DMS114 treated with DMSO at 0.1 percent for 48 hours (cell line): Measurements from ENCODE around the gene C8G.
A peak's percentile ranks its signal among the peaks of the same experiment; 100 is the strongest.

Experiments used
- DNase-seq: peaks from one replicate; lab custom pipeline; 2025; ENCODE audit not compliant: unreplicated experiment; lab: John Stamatoyannopoulos, UW

The C8G gene

DNA sequence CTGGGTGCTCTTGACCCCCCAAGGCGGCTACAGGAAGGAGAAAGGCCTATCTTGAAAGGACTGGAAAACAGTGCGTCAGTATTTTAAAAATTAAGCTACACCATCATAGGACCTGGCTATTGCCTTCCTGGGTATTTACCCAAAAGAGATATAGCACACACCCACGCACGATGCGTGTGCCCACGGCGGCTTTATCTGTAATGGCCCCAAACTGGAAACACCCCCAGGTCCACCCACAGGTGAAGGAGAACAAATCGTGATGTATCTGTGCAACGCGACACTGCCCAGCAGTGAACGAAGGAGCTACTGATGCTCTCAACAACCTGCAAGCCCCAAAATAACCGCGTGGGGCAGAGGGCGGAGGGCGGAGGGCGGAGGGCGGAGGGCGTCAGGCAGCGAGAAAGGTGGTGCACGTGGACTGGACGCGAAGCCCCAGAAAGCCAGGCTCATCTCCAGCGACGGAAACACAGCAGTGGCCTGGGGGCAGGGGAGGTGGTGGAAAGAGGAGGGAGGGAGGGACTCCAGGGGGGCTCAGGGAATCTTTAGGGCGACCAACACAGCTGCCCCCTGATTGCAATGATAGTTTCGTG, 19.9 kb downstream of the C8G start:
- DNase-seq: no peak

DNA sequence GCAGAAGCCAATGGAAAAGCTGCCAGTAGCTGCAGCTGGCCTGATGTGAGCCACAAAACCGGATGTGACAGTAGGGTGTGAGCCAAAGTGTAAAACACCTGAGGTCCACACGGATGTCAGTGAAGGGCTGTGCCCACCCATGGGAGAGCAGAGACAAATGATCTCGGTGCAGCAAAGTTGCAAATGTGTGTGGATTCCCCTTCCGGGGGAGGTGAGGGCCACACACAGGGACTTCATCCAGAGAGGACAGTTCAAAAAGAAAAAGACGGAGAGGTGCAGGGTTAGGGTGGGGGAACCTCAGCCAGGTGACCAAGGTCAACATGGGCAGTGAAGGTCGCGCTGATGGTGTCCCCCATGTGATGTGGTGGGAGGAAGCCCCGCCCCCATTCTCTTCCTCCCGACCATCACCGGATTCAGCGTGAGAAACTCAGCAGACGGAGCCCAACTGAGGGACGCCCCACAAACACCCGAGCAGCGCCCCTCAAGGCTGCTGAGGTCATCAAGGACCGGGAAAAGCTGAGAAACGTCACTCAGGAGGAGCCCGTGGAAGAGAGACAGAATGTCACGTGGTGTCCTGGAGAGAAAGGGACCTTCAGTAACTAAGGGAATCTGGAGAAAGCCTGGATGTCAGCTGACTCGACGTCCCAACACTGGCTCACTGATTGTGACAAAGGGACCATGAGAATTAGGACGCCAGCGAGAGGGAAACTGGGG, 20.9 kb downstream of the C8G start:
- DNase-seq: no peak

DNA sequence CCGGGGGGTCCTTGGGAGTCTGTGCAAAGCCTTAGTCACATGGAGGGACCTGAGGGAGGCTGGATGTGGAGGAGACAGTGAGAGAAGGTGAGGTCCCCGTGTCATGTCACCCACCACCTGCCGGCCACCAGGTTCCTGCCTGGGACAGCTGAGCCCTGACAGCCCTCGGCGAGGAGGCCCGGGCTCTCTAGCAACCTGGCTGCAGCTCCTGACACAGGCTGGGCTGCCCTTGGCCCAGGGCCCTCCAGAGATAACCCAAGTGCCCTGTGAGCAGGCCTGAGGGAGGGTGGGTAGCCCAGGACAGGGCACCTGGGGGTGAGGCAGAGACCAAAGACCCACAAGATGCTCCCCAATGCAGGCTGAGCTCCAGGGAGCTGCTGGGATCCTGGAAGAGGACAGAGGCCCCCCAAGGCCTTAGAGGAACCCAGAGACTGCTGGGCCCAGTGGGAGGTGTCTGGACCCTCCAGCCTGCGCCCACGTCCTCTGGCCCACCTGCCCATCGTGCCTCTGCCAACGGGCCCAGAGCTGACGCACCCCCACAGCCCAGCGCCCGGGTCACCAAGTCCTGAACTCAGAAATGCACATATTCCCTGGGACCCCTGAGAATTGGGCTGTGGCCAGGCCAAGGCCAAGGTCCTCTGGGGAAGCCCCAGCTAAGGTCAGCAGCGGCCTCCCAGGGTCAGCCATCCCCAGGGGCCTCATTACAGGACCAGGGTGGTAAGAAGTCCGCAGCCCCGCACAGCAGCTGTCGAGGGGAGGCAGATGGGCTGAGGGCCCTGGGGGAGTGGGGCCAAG, 23.5 kb downstream of the C8G start:
- no peak for DNase-seq

DNA sequence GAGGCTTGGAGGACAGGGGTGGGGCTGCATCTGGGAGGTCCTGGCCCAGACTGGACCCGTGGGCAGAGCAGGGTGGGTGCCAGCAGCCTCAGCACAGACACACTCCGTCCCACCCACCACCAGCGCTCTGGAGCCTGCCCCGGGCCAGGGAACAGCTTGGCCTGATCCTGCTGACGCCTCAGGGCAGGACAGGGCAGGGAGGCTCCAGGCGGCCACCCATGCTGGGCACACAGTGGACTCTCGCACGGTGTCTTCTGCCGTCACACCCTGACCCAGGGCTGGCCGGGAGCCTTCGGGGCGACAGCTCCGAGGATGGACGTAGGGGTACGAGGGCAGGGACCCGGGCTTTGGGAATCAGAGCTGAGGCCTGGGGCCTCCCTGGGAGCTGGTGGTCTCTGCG, 24.1 kb downstream of the C8G start:
- DNase-seq: no peak

DNA sequence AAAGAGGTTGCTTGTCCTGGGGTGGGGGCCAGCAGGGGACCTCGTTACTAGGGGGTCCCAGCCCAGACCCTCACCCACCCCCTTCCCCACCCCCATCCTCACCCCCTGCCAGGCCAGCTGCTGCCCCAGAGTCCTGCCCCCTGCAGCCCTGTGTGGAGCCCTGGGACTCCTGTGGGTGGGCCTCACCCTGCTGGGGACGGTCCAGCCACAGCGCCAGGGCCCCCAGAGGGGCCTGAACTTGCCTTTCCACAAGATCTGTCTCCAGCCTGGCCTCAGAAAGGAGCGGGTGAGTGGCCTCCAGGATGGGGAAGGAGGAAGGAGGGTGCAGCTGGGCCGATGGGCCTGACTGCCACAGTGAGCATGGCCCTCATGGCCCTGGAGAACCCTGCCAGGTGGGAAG, 24.7 kb downstream of the C8G start:
- no peak for DNase-seq

DNA sequence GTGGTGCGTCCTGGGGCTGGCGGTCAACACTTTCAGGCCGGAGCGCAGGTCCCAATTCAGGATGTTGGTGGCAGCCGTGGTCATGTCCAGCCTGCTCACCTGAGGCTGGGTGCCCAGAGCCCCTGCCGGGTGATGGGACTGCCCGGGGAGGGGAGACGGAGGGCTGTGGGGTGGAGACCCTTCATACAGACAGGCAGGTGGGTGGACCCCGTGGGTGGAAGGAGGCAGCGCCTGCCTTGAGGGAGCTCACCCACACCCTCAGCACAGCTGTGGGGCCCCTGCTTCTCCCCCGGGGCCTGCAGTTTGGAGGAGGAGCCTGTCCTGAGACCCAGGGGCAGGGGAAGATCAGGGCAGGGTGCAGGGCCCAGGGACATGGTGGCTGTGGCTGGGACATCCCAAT, 25.3 kb downstream of the C8G start:
- DNase-seq: no peak

DNA sequence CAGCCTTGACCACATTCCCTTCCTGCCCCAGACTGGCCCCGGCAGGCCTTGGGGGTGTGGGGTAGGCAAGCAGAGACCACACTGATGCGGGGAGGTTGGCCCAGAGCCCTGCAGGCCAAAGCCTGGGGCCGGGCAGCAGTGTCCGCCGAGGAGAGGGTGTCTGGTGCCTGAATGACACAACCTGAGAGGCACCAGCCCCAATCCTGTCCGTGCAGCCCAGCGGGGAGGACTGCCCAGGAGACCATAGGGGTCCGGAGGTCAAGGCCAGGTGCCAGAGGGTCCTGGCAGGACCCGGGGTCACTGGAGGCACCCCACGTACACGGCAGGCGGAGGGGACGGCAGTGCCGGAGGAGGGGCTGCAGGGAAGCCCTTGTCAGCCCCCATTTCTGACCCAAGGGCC, 26.7 kb downstream of the C8G start:
- DNase-seq: no peak

DNA sequence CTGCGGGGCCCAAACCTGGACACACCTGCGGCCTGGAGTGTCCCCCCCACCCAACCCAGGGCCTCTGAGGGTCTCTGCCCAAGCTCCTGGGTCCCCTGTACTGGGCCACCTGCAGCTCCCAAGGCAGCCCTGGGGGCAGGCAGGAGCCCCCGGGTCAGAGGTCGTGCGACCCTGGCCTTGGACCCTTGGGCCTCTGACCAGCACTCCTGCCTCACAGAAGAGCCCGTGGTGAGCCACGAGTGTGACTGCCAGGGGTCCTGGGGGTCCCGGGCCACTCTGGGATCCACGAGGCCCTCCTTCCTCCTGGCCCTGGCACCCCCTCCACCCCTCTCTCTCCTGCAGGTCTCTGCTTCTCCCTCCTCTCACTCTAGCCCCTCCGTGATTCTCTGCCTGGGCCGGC, 27.3 kb downstream of the C8G start:
- DNase-seq: no peak

DNA sequence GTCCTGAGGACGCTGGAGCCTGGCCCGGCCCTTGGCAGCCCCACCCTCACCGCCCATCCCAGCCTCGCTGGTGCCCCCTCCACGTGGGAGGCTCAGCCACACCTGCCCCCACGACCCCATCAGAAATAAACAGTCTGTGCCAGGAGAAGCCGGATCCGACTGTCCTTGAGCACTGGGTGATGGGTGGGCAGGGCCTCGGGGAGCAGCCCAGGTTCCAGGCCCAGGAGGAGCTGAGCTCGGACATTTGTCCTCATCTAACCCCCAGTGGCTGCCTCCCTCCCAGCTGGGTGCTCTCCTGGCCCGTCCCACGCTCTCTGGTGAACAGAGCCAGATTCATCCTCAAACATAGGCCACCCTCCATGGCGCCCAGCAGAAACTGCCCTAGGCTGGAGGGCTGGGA, 27.7 kb downstream of the C8G start:
- DNase-seq: no peak

DNA sequence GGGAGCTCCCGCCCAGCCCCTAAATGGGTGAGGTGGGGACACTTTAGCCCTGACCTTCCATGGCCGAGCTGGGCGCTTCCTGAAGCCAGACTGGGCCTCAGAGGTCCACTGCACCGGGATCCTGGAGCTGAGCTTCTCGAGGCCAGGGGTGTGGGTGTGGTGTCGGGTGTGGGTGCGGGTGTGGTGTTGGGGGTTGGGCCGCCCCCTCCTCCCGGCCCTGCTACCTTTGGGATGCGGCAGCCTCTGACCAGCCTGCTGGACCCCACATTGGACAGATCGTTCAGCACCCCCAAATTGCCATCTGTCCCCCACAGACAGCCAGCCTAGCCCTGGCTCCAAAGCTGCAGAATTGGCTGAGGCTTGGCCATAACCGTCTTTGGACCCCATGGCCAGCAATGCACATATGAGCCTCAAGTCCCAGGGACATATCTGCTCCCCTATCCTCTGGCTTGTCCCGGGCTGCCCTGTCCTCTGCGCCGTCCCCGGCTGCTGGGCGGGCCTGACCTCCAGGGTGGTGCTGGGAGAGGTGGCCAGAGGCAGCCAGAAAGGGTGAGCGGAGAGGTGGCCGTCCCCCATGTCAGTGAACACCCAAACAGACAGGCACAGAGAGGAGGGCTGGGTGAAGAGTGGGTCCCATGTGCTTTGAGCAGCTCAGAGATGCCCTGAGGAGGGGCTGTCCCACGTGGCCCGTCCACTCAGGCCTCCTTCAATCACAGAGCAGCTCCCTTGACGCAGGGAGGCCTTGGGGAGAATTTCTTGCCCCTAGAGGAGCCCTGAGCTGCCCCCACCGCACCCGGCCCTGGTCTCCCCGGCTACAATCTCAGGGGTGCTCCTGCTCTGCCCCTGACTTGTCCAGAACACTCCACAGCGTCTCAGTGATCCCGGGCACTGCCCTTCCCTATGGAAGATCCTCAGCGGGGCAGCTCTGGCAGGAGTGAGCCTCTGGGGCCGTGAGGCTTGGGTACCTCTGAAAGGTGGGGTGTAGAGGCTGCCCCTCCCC, 28.9 kb downstream of the C8G start:
- DNase-seq: no peak

DNA sequence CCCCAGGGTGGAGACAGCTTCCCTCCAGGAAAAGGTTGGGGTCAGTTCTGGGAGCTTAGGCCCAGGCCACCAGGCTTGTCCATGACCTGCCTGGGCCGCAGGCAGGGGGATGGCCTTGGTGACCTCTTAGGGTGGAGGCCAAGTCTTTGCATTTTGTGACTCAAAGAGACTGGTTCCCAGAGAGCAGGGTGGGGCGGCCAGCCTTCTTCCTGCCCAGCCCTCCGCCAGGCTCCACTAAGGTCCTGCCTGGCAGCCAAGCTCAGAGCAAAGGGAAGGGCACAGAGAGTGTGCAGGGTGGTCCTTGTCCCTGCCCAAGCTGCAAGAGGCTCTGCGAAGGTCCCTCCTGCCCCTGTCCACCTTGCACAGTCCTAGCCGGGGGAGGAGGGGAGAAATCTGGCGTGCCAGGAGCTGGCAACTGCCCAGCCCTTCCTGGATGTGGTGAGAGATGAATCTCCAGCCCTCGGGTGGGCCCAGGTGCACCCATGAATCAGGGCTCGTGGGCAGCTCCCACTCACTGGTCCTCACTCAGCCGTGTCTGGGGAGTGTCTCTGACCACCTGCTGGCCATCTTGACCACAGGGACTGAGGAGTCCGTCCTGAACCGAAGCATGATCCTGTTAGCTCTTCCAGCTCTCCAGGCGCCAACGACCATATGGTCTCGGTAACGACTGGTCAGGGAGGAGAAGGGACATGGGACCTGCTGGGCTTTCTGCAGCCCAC, 29.9 kb downstream of the C8G start:
- DNase-seq: no peak

DNA sequence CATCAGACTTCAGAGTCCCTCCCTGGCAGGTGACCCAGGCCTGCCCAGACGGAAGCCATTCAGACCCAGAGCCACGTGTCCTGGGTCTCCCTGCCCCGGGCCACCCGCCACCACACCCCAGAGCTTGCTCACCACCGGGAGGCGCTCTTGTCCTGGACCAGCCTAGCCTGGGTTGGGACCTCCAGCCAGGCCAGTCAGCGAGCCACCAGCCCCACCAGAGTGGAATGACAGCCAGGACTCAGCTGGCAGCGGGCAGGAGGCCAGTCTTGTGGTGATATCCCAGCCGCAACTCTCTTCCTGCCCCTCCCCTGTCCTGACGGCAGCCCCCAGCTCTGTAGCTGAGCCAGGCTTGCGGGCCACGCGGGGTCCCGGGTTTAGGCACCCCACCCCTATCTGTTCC, 30.6 kb downstream of the C8G start:
- no peak for DNase-seq

DNA sequence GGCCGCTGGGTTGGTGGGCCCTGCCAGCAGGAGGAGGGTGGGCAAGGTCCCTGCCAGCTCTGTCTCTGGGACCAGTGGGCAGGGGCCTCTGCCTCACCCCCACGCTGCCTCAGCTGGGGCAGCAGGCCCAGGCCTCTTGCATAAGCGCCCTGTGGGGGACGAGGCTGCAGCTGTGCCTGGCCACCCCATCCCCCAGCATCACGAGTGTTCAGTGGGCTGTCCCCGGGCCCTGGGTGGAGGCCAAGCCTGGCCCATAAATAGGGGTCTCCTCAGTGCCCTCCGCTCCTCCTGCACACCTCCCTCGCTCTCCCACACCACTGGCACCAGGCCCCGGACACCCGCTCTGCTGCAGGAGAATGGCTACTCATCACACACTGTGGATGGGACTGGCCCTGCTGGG, 32.2 kb downstream of the C8G start, which contains the start of gene PTGDS:
Gene PTGDS, plus strand, starts transcription at position 282 of the 400 bp plus-strand sequence. Its CDS starts 75 bp downstream, at position 357.
- no peak for DNase-seq

DNA sequence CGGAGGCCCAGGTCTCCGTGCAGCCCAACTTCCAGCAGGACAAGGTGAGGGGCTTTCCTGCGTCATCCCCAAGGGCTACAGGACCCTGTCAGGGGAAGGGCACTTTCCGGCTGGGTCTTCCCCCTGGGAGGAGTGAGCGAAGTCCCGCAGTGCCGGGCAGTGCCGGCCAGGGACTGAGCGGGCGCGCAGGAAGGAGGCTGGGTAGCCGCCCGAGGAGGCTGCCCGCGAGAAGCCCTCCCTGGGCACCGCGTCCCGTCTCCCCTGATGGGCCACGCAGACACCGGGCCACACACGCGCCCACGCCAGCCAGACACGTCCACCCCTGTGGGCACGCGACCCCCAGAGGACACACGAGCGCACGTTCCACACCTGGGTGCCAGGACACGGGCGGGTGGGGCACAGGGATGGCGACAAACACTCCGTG, 32.6 kb downstream of the C8G start:
- no peak for DNase-seq

DNA sequence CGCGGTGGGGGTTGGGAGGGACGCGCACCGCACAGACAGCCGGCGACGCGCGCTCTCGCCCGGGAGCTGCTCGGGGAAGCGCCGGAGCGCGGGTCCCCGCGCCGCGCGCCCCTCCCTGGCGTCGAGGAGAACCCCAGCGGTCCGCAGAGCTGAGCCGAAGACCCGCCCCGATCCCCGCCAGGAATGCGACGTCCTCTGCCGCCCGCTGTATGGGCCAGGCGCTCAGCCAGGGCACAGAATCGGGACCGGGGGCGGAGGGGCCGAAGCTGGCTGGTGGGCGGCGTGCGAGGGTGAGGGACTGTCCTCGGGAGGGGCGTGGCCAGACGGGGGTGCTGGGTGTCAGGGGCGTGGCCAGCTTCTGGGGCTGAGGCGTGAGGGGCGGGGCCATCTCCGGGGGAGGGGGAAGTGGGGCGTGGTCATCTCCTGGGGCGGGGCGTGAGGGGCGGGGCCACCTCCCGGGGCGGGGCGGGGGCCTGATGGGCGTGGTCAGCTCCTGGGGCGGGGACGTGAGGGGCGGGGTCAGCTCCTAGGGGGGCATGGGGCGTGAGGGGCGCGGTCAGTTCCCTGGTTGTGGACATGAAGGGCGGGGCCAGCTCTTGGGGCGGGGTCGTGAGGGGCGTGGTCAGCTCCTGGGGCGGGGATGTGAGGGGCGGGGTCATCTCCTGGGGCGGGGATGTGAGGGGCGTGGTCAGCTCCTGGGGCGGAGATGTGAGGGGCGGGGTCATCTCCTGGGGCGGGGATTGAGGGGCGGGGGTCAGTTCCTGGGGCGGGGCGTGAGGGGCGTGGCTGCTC, 33.2 kb downstream of the C8G start:
- peak; percentile 47 for DNase-seq

DNA sequence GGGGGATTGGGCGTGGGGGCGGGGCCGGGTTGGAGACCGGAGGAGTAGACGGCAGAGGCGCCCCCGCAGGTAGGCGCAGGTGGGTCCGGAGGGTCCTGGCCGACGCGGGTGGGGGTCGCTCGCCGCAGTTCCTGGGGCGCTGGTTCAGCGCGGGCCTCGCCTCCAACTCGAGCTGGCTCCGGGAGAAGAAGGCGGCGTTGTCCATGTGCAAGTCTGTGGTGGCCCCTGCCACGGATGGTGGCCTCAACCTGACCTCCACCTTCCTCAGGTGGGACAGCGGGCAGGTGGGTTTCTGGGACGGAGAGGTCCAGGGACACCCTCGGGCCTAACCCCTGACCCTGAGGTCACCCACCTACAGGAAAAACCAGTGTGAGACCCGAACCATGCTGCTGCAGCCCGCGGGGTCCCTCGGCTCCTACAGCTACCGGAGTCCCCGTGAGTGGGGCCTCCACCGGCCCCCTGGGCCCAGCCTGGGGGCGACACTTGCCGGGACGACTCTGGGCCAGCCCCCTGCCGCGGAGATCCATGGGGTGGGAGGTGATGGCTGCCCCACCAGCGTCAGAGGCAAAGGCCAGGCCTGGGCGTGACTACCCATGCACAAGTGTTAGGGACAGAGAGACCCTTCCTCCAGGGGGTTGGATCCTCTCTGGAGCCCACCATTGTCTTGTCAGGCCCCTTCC, 34.0 kb downstream of the C8G start:
- no peak for DNase-seq

DNA sequence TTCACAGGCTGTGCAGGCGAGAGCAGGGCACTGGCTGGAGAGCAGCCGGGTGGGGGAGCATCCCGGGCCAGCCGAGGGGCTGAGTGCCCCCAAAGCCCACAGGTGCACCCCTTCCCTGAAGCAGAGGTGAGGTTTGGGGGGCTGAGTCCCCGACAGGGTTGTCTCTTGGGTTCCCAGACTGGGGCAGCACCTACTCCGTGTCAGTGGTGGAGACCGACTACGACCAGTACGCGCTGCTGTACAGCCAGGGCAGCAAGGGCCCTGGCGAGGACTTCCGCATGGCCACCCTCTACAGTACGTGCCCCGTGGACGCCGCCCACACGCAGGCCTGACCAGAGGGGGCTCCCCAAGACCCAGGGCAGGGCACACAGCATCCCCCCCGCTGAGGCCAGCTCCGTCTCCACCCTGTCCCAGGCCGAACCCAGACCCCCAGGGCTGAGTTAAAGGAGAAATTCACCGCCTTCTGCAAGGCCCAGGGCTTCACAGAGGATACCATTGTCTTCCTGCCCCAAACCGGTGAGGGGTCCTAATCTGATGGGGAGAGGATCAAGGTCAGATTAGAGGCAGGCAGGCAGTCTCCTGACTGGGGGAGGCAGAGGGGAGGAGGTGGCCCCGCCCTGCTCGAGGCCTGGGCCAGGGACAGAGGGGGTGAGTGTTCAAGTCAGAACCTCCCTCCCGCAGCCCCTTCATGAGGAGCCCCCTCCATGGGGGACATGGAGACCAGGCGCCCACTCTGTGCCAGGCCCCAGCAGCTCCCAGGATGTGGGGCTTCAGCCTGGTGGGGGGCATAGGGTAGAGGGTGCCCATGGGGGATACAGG, 34.9 kb downstream of the C8G start:
- DNase-seq: no peak
